GM12865 (cell line): ENCODE data around the gene EPHB4.

ENCODE experiments used
- DNase-seq: peaks from one replicate; pipeline ENCODE4 v3.0.0; 2010; ENCODE audit warnings: low read depth
- H3K4me3 ChIP-seq: 2 replicates; pipeline ENCODE4 v1.5.1; 2011; ENCODE audit warnings: mild to moderate bottlenecking, low read depth, low read length, control low read depth
- CTCF ChIP-seq: IDR thresholded peaks from 2 replicates; pipeline ENCODE4 v1.5.1; 2011; ENCODE audit warnings: low read length, control low read depth, low read depth, inconsistent platforms; ENCODE audit not compliant: insufficient read depth; ENCODE audit errors: missing control alignments

The EPHB4 gene

GRCh38 chr7:100804681-100805431, 22.5 kb downstream of the EPHB4 start:
- no peak for TF ChIP-seq CTCF
- no peak for DNase-seq
- no peak overlapping the region for H3K4me3 ChIP-seq

DNA sequence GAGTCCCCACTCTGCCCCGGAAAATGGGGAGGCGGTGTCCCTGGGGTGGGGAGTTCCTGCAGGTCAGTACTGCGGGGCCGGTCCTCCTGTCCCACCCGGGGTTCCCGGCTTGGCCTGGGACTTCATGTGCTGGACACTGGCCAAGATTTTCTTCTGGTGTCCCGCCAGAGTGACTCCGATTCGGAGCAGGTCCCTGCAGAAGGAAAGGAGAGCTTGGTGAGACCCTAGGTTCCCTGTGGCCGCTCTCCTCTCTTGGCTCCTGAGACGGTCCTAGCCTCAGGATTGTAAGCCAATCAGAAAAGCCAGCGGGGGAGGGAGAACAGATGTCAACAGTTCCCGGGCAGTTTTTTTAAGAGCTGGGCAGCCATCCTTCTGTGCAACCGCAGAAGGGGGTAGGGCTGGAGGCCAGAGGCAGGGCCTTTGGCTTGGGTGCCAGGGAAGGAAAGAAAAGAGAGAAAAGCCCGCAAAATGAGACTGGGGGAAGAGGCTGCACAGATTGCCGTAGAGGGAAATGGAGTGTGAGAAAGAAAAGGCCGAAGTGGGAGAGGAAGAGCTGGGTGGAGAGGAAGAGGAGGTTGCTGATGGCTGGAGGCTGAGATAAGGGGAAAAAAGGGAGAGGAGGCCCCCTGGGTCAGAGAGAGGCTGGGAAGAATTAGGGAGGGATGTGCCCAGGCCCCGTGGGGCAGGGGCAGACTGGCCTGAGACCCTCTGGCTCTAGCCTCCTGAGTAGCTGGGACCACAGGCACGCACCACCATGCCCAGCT, 23.7 kb downstream of the EPHB4 start:
- H3K4me3 ChIP-seq: peak overlapping the region; percentile 47
- TF ChIP-seq CTCF: no peak
- DNase-seq: peak; percentile 89

DNA sequence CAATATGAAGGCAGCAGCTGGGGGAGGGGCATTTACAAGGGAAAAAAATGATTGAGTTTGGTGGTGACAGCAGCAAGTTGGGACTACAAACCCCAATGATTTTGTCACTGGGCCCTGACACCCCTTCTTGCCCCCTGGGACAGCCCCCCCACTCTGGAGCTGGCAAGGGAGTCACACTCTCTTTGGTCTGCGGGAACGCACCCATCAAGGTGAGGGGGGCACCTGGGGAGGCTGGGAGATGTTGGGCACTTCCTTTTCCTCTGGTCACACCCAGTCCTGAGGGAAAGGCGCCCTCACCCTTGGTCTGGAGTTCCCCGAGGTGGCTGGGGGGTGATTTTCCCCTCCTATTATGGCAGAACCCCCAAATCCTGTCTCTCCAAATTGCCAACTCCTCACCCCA, 24.4 kb downstream of the EPHB4 start:
- H3K4me3 ChIP-seq: peak overlapping the region; percentile 47
- peak; percentile 5 for DNase-seq

GRCh38 chr7:100801833-100802568, 25.3 kb downstream of the EPHB4 start:
- no peak for DNase-seq
- H3K4me3 ChIP-seq: no peak overlapping the region
- no peak for TF ChIP-seq CTCF

More for the DNA sequence above, 24.4 kb downstream of the EPHB4 start:
- no peak for TF ChIP-seq CTCF

DNA sequence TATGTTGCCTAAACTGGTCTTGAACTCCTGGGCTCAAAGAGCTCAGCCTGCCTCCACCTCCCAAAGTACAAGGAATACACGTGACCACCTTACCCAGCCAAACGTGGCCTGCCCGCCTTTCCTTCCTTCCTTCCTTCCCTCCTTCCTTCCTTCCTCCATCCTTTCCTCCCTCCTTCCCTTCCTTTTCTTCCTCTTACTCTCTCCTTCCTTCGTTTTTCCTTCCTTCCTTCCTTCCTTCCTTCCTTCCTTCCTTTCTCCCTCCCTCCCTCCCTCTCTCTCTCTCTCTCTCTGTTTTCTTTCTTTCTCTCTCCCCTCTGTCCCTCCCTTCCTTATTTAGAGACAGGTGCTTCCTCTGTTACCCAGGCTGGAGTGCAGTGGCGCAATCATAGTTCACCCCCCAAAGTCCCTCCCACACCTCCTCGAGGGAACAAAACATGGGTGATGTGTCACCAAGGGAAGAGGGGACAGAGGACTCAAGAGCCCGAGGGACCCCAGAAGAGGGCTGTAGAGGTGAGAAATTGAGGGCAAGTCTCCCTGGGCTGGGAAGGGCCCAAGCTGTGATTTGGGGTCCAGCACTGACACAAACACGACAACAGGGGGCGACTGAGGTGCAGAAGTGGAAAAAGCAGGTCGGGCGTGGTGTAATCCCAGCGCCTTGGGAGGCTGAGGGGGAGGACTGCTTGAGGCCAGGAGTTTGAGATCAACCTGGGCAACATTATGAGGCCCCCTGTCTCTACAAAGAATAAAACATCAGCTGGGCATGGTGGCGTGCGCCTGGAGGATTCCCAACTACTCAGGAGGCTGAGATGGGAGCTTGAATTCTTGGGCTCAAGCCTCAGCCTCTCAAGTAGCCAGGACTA, 28.1 kb downstream of the EPHB4 start:
- TF ChIP-seq CTCF: peak; percentile 83
- DNase-seq: peak; percentile 73
- no peak overlapping the region for H3K4me3 ChIP-seq

- TF ChIP-seq CTCF: no peak
- H3K4me3 ChIP-seq: no peak overlapping the region
Observed at GRCh38 chr7:100794741-100795140, 32.6 kb downstream of the EPHB4 start.

More at GRCh38 chr7:100794741-100795140, 32.6 kb downstream of the EPHB4 start:
- DNase-seq: no peak
